Measurements from ENCODE around the gene CBFA2T2.

GRCh38 chr20:33442136-33443005 is 47.5 kb upstream of the CBFA2T2 start:
- no peak for TF ChIP-seq EZH2 (IDR thresholded peaks at IDR 0.05; ENCODE audit: low read depth)
- no peak for TF ChIP-seq CTCF (conservative IDR thresholded peaks at IDR 0.05)
